Calu3 (cell line): ENCODE results near the gene ST6GALNAC6. TPM values are rescaled to one million over a fixed set of nuclear protein-coding genes. Genes with fewer than 3 reads are reported as not detected.

Experiments
- BruUV-seq: library from RNA; stranded (reverse); fragments of 400-500 nt; replicated peaks from 2 replicates; lab custom pipeline; 2021; lab: Mats Ljungman, UMichigan
- CTCF ChIA-PET: fragments of 300-600 bp; sonication (Branson Sonifier 250); formaldehyde crosslinking; loops from one replicate; lab custom pipeline; 2022; ENCODE audit warnings: antibody characterized with exemption; lab: Charles Lee
- DNase-seq: peaks from one replicate; pipeline ENCODE4 v3.0.0; 2022
- H3K27ac Mint-ChIP-seq: one replicate; pipeline ENCODE4 v1.8.0; 2022; ENCODE audit warnings: mixed read lengths; ENCODE audit not compliant: unreplicated experiment
- H3K27me3 Mint-ChIP-seq: one replicate; pipeline ENCODE4 v1.8.0; 2022; ENCODE audit warnings: mixed read lengths; ENCODE audit not compliant: unreplicated experiment
- H3K36me3 Mint-ChIP-seq: one replicate; pipeline ENCODE4 v1.8.0; 2022; ENCODE audit warnings: mild to moderate bottlenecking, moderate library complexity, mixed read lengths; ENCODE audit not compliant: insufficient read depth, unreplicated experiment
- H3K4me1 Mint-ChIP-seq: one replicate; pipeline ENCODE4 v1.8.0; 2022; ENCODE audit warnings: mild to moderate bottlenecking, low read depth, mixed read lengths; ENCODE audit not compliant: unreplicated experiment
- H3K4me3 Mint-ChIP-seq: one replicate; pipeline ENCODE4 v1.8.0; 2022; ENCODE audit warnings: mild to moderate bottlenecking, low read depth, moderate library complexity, mixed read lengths; ENCODE audit not compliant: unreplicated experiment
- H3K9me3 Mint-ChIP-seq: one replicate; pipeline ENCODE4 v1.8.0; 2022; ENCODE audit warnings: low read depth, mixed read lengths; ENCODE audit not compliant: unreplicated experiment
- intact Hi-C: fragments of 100-400 bp; cut with micrococcal nuclease; formaldehyde crosslinking; loops from one replicate; pipeline ENCODE4 v1.10.0; 2022; ENCODE audit not compliant: unreplicated experiment
- total RNA-seq: library from RNA; stranded (reverse); gene quantifications from 2 replicates; pipeline ENCODE4 v1.2.3, GENCODE V29; 2022
- TF ChIP-seq, protein P1 (sequence below): fragments of 200-600 bp; IDR thresholded peaks from one replicate; pipeline ENCODE4 v1.8.0; 2022; ENCODE audit warnings: antibody characterized with exemption; ENCODE audit not compliant: unreplicated experiment

Gene ST6GALNAC6
- total RNA-seq, 1 experiment from 2014 or later: 9.1 TPM

DNA sequence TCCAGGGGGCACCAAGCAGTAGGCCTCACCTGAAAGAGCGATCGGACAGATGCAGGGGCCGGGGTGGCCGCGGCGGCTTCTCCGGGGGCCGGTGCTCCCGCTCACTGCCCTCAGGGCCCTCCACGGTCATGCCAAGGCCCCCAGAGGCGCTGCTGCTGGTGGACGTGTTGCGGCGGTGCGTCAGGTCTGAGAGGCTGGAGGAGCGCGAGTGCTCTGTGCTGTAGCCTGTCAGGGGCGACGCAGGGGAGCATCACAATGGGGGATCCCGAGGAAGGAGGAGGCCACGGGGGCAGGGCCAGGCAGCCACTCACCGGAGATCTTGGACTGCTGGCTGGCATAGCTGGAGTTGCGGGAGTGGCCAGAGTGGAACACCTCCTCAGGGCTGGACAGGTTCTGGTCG is 45.9 kb upstream of the ST6GALNAC6 start:
- no peak for DNase-seq
- H3K4me1 Mint-ChIP-seq: peaks cover 24% of the 10 kb centered on the region
- BruUV-seq: no TSS peak
- no peaks in the 10 kb centered on the region for H3K27me3 Mint-ChIP-seq
- no peaks in the 10 kb centered on the region for H3K9me3 Mint-ChIP-seq
- no peak overlapping the region for H3K27ac Mint-ChIP-seq
- TF ChIP-seq, protein P1, sequence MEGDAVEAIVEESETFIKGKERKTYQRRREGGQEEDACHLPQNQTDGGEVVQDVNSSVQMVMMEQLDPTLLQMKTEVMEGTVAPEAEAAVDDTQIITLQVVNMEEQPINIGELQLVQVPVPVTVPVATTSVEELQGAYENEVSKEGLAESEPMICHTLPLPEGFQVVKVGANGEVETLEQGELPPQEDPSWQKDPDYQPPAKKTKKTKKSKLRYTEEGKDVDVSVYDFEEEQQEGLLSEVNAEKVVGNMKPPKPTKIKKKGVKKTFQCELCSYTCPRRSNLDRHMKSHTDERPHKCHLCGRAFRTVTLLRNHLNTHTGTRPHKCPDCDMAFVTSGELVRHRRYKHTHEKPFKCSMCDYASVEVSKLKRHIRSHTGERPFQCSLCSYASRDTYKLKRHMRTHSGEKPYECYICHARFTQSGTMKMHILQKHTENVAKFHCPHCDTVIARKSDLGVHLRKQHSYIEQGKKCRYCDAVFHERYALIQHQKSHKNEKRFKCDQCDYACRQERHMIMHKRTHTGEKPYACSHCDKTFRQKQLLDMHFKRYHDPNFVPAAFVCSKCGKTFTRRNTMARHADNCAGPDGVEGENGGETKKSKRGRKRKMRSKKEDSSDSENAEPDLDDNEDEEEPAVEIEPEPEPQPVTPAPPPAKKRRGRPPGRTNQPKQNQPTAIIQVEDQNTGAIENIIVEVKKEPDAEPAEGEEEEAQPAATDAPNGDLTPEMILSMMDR: no peak
- H3K4me3 Mint-ChIP-seq: no peak overlapping the region
- CTCF ChIA-PET: no interaction called here
- intact Hi-C loops: no loop called here
- peaks cover 66% of the 10 kb centered on the region for H3K36me3 Mint-ChIP-seq

- CTCF ChIA-PET: interaction anchor here (1.4 to 2.5 kb wide), 2 partner anchors 8 to 90 kb away, joined by 4 to 16 read pairs; no protein-coding TSS in a partner anchor
- Mint-ChIP-seq H3K27ac (no peak overlapping the region), H3K4me1 (peaks cover 18% of the 10 kb centered on the region), H3K4me3 (no peak overlapping the region), H3K9me3 (no peaks in the 10 kb centered on the region), H3K36me3 (peaks cover 65% of the 10 kb centered on the region), H3K27me3 (no peaks in the 10 kb centered on the region)
- no TSS peak for BruUV-seq
- intact Hi-C loops: no loop called here
- no peak for DNase-seq
- TF ChIP-seq, protein P1: no peak
Measured at GRCh38 chr9:127944586-127945218, 45.3 kb upstream of the ST6GALNAC6 start.

- peaks cover 62% of the 10 kb centered on the region for H3K36me3 Mint-ChIP-seq
- peaks cover 16% of the 10 kb centered on the region for H3K4me1 Mint-ChIP-seq
- no peak overlapping the region for H3K4me3 Mint-ChIP-seq
- no peaks in the 10 kb centered on the region for H3K9me3 Mint-ChIP-seq
- peak; percentile 82 for DNase-seq
- no peak overlapping the region for H3K27ac Mint-ChIP-seq
- TF ChIP-seq, protein P1: peak; percentile 80
- no peaks in the 10 kb centered on the region for H3K27me3 Mint-ChIP-seq
- CTCF ChIA-PET: interaction anchor here (0.6 to 2.5 kb wide), 5 partner anchors 8 to 91 kb away, joined by 3 to 16 read pairs (median 5); no protein-coding TSS in a partner anchor
- intact Hi-C loops: loop anchor here (1.0 kb wide), 1 partner anchor 92 kb away; no protein-coding TSS in a partner anchor
- BruUV-seq: no TSS peak
Measured at GRCh38 chr9:127943731-127944144, 44.3 kb upstream of the ST6GALNAC6 start.

- no peaks in the 10 kb centered on the region for H3K27me3 Mint-ChIP-seq
- H3K4me1 Mint-ChIP-seq: peaks cover 10% of the 10 kb centered on the region
- CTCF ChIA-PET: interaction anchor here (0.7 to 2.5 kb wide), 4 partner anchors 9 to 91 kb away, joined by 4 to 16 read pairs (median 4); no protein-coding TSS in a partner anchor
- H3K9me3 Mint-ChIP-seq: no peaks in the 10 kb centered on the region
- no peak for DNase-seq
- BruUV-seq: no TSS peak
- intact Hi-C loops: loop anchor here (1.0 kb wide), 1 partner anchor 92 kb away; no protein-coding TSS in a partner anchor
- no peak overlapping the region for H3K4me3 Mint-ChIP-seq
- peak overlapping the region; percentile 4 for H3K27ac Mint-ChIP-seq
- TF ChIP-seq, protein P1: no peak
- H3K36me3 Mint-ChIP-seq: peaks cover 57% of the 10 kb centered on the region
Measured at GRCh38 chr9:127943011-127943662, 43.7 kb upstream of the ST6GALNAC6 start.
